Measurements from ENCODE around the gene OPCML.

The OPCML gene

GRCh38 chr11:133300666-133301065 lies 231.6 kb downstream of the OPCML start:
- DNase-seq (ENCODE audit: low read depth in 2 of 2): no peak

DNA sequence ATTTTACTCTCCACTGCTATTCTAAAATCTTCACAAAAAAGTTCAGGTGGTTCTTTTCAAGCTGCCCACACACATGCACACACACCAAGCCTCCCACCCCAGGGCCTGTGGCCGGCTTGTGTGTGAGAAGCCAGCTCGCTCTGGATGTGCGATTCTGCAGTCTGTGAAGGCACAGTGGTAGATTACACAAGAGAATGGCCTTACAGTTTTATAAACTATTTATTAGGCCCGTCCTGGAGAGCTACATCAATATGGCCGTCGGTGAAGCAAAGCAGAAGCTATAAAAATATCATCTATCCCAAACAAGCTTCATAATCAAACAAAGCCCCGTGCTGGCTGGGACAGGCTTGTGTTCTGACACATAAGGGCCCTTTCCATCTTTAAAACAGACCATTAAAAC lies 240.5 kb downstream of the OPCML start:
- no peak for DNase-seq (ENCODE audit: low read depth in 2 of 2)

DNA sequence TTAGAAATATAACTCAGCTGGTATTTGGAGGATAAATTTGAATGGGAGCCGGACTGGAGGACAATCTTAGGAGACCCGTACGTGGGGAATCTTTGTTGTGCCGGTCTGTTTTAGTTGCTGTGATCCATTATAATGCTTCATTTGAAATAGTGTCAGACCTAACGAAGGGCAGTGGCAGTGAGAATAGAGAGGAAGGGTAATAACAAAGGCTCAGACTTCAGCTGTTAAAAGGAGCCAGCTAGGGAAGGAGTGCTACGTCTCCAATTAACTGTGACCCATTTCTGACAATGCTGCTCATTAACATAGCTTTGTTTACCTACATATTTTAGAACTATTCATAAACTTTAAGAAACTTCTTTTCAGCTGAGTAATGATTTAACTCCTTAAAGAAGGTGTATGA lies 246.9 kb downstream of the OPCML start:
- no peak for DNase-seq (ENCODE audit: low read depth in 2 of 2)

GRCh38 chr11:133284156-133284555 lies 248.1 kb downstream of the OPCML start:
- DNase-seq (ENCODE audit: low read depth in 2 of 2): no peak

GRCh38 chr11:133277886-133278285 lies 254.4 kb downstream of the OPCML start:
- no peak for DNase-seq (ENCODE audit: low read depth in 2 of 2)

DNA sequence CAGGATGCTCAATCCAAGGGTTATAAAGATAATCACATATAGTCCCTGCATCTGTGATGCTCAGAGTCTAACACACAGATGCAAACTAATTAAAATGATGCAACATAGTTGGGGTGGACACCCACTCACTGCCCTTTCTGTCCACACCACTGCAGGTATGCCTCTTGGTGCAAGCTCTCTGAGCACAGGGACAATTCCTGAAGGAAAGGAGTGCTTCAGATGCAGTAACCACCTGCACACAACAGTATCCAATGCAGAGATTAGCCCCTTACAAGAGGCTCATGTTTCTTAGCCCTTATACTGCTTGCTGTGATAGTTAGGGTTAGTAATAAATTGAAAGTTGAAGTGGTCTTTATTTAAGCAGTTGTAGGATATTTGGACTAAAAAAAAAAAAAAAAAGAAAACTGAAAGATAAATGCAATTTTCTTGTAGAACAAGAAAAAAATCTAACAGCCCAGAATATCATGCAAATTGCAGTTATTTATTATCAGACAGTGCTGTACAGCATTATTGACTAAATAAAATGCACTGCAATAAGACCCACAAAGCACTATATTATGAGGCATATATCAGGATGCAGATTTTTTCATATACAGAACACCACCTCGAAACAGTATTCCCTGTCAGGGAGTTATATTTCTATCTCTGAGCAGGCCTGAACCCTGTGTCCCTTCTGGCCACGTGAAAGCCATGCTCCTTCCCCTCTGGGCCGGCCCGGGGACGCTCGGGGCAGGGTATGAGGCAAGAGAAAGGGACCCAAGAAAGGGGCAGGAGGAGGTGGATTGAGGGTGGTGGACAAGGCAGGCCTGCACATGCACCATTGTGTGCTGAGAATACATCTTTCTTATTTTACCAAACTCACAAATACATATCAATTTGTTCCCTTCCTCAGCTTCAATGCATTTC lies 260.2 kb downstream of the OPCML start:
- DNase-seq (ENCODE audit: low read depth in 2 of 2): no peak

- DNase-seq (ENCODE audit: low read depth in 2 of 2): no peak
These were observed 261.1 kb downstream of the OPCML start for GRCh38 chr11:133271206-133271605.

DNA sequence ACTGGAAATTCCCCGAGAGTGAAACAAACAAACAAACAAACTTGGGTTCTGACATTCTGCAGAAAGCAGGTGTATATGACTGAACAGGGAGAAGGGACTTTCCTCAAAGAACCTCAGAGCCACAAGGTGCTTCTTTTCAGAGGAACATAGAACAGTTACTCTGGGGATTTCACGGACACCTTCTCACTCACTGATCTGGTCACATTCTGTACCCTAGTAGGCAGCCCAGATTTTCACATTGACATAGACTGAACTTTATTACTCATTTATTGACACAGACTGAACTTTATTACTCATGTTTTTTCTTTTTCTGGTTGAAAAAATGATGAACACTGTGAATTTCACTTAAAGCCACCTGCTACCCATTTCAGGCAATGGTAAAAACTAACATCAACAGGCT lies 263.0 kb downstream of the OPCML start:
- no peak for DNase-seq (ENCODE audit: low read depth in 2 of 2)

DNA sequence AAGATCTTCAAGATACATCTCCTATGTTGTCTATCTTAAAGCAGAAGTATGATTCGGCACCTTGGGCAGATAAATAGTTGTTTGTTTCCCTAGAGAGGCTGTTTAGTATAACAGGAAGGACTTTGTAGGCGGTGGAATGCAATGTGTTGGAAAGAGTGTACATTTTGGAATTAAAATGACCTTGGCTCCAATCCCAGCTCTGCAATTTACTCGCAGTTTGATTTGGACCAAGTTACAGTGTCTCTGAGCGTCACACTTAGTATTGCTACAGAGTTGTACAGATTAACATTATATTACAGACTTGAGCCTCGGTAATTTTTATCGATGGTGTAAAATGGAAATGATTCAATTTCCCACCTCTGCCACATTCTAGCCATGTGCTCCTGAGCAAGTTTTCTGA lies 265.3 kb downstream of the OPCML start:
- DNase-seq (ENCODE audit: low read depth in 2 of 2): no peak

GRCh38 chr11:133265530-133266035 lies 266.7 kb downstream of the OPCML start:
- DNase-seq (ENCODE audit: low read depth in 2 of 2): no peak

DNA sequence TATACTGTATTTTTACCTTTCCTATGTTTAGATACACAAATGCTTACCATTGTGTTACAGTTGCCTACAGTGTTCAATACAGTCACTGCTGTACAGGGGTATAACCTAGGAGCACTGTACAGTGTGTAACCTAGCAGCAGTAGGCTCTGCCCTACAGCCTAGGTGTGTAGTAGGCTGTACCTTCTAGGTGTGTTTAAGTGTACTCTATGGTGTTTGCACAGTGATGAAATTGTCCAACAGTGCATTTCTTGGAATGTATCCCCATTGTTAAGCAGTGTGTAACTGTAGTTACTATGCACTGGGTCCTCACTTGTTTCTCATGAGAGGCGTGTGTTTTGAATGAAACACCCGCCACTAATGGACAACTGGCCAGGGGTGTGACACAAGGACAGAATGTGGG lies 269.0 kb downstream of the OPCML start:
- DNase-seq (ENCODE audit: low read depth in 2 of 2): no peak

DNA sequence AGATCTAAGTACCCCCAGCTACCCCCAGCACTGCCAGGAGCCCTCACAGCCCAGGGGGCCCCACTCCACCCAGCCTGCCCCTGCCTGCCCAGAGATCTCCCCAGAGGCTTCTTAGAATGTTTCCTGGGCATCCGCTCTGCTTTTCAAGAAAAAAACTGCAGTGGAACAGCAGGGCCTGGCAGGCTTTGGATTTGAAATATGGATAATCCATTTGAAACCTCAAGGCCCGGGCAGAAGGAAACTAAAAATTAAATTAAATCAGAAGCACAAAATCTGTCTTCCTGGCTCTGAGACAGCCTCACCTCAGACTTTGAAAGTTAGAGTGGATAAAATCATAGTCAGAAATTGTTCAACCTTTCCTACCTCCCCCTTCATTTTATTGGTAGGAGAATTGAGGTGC lies 273.6 kb downstream of the OPCML start:
- no peak for DNase-seq (ENCODE audit: low read depth in 2 of 2)

GRCh38 chr11:133254601-133255000 lies 277.7 kb downstream of the OPCML start:
- DNase-seq (ENCODE audit: low read depth in 2 of 2): no peak

DNA sequence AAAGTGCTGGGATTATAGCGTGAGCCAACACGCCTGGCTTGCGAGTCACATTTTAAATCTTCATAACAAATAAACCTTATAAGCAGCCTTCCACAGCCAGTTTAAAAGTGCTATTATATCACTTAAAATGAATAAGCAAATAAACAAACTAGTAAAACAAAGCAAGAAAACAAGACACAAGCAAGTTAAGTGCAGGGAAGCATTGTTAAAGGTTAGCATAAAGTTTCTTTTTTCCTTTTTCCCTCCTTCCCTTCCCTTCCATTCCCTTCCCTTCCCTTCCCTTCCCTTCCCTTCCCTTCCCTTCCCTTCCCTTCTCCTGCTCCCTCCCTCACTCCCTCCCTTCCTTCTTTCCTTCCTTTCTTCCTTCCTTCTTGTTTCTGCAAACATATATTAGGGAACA lies 278.7 kb downstream of the OPCML start:
- no peak for DNase-seq (ENCODE audit: low read depth in 2 of 2)

GRCh38 chr11:133251841-133252240 lies 280.5 kb downstream of the OPCML start:
- no peak for DNase-seq (ENCODE audit: low read depth in 2 of 2)

DNA sequence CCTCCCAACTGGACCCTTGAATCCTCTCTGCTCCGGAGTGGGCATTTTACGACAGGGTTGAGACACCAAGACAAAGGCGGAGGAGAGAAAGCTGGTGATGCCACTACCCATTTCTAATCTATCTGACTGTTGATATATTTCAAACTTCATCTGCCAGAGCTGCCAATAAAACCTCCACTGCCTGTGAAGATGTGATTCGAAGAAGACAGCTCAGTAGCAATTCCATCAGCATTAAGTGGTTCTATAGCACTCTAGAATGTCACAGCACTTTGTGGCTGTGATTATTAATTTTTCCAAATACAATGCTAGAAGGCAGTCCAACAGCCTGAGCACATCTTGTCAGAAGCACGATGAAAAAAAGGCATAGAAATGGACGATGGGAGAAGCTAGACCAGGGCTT lies 282.8 kb downstream of the OPCML start:
- no peak for DNase-seq (ENCODE audit: low read depth in 2 of 2)

DNA sequence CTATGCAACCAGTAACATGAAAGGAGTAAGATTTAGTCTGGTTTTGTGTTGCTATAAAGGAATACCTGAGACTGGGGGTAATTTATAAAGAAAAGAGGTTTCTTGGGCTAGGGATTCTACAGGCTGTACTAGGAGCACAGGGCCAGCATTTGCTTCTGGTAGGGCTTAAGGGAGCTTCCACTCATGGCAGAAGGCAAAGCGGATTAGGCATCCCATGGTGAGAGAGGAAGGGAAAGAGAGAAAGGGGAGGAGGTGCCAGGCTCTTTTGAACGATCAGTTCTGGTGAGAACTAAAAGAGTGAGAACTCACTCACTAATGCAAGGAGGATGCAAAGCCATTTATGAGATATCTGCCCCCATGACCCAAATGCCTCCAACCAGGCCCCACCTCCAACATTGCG lies 283.2 kb downstream of the OPCML start:
- DNase-seq (ENCODE audit: low read depth in 2 of 2): no peak

GRCh38 chr11:133243832-133244231 lies 288.5 kb downstream of the OPCML start:
- no peak for DNase-seq (ENCODE audit: low read depth in 2 of 2)

DNA sequence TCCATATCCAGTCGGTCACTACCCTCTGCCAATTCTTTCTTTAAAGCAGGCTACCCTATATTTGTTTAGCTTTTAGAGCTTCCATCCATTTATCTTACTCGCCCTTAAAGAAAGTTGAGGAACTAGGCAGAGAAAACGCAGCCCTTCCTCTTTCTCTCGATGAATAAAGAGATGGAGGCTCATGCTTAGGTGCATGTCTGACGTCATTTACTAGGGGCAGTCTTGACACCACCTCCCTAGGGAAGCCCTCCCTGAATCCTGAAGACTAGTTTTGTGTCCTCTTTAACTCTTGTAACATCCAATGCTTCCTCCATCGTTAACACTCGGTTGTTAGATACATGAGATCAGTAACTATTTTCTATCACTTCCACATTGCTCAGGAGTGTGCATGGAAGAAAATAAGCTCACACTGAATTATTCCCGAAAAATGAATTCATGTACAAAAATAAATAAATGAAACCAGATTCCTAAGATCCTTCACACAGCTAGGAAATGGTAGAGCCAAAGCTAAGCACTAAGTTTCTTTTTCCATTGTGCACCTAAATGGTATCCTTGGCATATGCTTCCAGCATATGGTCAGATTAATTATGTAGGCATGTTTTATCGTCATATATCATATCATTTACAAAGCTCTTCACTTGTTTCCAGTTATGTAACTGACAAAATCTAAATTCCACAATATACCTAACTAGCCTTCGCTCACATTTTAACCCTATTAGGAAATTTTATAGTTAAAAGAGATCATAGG lies 291.2 kb downstream of the OPCML start:
- DNase-seq (ENCODE audit: low read depth in 2 of 2): no peak

GRCh38 chr11:133239575-133239974 lies 292.7 kb downstream of the OPCML start:
- no peak for DNase-seq (ENCODE audit: low read depth in 2 of 2)

DNA sequence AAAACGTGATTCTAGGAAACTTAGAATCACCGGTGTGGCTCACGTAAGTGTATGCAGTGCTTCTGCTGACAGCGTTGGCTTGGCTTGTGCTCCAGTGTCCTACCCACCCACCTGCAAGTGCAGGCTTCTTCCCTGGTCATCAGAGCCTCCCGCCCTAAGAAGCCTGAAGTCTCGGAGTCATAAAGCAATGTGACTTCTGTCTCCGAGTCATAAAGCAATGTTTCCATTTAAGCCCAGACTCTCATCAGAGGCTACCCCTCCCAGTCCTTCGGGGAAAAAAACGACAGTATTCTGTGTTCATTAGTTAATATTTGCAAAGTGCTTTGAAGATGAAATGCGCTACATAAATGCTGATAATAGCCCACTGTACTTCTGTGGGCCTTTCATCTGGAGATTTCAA lies 293.8 kb downstream of the OPCML start:
- DNase-seq (ENCODE audit: low read depth in 2 of 2): no peak

DNA sequence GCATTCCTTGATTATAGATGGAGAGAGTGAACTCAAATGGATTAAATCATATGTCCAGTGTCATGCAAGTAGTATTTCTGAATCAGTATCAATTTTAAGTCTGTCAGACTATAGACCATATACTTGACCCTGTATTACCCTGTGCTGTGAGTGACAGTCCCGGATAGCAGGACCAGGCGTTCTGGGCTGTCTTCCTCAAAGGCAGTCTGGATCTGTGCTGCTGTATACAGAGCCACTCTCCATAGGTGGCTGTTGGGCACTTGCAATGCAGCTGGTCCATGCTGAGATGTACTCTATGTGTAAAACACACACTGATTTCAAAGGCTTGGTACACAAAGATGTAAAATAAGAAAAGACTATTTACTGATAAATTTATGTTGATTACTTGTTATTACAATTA lies 294.3 kb downstream of the OPCML start:
- DNase-seq (ENCODE audit: low read depth in 2 of 2): no peak

DNA sequence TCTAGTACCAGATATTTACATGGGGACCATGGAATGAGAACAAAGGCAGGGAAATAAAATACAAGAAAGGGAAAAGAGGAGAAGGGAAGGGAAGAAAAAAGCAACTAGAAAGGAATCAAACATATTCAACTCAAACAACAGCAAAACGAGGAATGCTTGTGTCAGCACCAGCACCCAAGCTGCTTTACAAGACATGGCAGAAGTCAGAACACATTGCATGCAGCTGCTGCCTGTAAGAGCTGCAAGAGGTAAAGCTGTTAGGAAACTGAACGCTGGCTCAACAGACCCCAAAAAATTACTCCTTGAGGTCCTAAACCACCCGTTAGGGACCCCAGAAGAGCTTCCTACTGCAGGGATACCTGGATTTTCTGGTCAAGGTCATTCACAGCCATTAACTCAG lies 296.9 kb downstream of the OPCML start:
- DNase-seq (ENCODE audit: low read depth in 2 of 2): no peak
